ENCODE data around the gene ROBO2.
A peak's percentile ranks its signal among the peaks of the same experiment; 100 is the strongest.

The ROBO2 gene

DNA sequence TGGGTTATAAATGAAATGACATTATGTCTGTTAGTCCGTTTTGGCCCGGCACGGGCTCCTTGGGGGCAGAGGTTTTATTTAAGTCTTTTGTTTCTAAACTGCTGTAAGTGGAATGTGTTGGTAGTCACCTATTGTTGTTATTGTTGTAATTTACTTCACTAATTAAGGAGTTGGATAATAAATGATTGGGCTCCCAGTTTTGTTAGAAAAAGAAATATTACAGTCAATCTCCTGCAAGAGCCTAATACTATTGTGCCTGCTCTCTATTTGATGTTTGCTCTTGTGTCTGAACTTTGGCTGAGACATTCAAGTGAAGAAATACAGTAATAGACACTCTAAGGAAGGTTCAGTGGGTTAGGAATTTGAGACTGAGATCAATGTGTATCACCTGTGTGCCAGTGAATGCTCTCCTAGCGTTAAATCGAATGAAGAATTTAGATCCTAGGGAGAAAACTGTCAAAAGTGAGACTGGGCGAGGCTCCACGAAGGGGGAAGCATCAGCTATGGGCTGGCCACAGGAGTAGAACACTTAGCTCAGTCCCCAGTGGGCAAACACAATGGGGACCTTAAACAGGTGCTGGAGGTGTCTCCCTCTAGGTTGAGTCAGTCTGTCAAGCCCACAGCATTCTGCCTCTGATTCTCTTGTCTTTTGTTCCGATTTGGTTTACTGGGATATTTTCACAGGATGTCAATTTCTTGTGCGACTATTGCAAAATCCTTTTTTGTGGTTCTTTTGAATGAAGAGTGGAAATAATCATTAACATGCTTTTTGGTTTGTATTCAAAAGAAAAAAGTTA is 1.2 kb downstream of the ROBO2 start:
- no peak overlapping the region for H3K4me3 ChIP-seq (ENCODE audit: low read depth, low read length)
- TF ChIP-seq, protein P1, sequence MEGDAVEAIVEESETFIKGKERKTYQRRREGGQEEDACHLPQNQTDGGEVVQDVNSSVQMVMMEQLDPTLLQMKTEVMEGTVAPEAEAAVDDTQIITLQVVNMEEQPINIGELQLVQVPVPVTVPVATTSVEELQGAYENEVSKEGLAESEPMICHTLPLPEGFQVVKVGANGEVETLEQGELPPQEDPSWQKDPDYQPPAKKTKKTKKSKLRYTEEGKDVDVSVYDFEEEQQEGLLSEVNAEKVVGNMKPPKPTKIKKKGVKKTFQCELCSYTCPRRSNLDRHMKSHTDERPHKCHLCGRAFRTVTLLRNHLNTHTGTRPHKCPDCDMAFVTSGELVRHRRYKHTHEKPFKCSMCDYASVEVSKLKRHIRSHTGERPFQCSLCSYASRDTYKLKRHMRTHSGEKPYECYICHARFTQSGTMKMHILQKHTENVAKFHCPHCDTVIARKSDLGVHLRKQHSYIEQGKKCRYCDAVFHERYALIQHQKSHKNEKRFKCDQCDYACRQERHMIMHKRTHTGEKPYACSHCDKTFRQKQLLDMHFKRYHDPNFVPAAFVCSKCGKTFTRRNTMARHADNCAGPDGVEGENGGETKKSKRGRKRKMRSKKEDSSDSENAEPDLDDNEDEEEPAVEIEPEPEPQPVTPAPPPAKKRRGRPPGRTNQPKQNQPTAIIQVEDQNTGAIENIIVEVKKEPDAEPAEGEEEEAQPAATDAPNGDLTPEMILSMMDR (IDR thresholded peaks at IDR 0.05; ENCODE audit: control insufficient read depth, extremely low read depth, insufficient read depth) = no peak
- no peak for DNase-seq (ENCODE audit: low read depth)

DNA sequence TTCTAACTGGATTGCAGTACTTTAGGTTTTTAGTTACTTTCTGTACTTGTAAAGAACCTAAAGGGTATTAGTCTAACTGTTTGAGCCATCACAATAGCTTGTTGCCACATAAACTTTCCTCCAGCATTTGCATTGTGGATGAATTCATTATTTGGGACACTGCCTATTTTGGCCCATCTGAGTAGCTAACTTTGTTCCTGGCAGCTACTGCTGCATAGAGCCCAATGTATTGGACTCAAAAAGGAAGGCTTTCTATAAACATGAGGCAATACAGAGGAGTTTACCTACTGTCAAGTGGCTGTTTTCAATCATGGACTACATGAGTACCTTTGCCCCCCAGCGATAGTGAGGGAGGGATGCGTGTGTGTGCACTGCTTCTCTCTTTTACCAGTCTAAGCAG is 1.9 kb downstream of the ROBO2 start:
- no peak for DNase-seq (ENCODE audit: low read depth)
- no peak overlapping the region for H3K4me3 ChIP-seq (ENCODE audit: low read depth, low read length)
- TF ChIP-seq, protein P1 (IDR thresholded peaks at IDR 0.05; ENCODE audit: control insufficient read depth, extremely low read depth, insufficient read depth) = no peak

DNA sequence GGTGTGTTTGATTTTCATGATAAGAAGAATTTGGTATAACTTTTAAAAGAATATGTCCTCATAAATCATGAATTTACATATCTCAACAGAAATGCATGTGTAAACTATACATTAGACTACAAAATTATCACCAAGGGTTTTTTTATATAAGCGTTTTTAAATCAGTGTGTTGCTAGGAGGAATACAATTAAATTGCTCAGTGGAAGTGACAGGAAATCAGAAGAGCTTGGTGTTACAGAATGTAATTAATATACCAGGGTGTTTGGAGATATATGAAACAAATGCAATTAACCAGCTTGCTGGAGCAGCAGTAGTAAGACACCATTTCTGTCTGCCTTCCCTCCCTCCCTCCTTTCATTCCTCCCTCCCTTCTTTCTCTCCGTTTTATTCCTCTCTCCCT is 2.4 kb downstream of the ROBO2 start:
- TF ChIP-seq, protein P1 (IDR thresholded peaks at IDR 0.05; ENCODE audit: control insufficient read depth, extremely low read depth, insufficient read depth) = no peak
- DNase-seq (ENCODE audit: low read depth) = no peak
- no peak overlapping the region for H3K4me3 ChIP-seq (ENCODE audit: low read depth, low read length)

DNA sequence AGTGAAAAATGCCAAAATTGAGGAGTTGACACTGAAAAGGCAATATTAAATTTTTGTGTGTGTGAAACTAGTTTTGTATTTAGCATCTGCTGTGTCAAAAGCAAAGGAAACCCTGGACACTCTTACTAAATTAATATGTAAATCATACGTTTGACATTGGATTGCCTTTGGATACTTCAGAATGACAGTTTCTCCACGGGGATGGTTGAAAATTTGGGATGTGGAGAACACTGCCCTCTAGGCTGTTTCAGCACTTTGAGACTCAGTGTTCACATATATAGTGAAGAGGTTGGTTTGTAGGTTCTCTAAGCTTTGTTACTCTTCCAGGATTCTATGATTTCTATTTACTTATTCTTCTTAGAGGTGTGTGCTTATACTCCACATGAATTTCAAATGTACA is 3.0 kb downstream of the ROBO2 start:
- no peak for DNase-seq (ENCODE audit: low read depth)
- TF ChIP-seq, protein P1 (IDR thresholded peaks at IDR 0.05; ENCODE audit: control insufficient read depth, extremely low read depth, insufficient read depth) = 0 out of 2 replicates have a peak, but pooled peaks have one; percentile 12
- H3K4me3 ChIP-seq (ENCODE audit: low read depth, low read length) = no peak overlapping the region

DNA sequence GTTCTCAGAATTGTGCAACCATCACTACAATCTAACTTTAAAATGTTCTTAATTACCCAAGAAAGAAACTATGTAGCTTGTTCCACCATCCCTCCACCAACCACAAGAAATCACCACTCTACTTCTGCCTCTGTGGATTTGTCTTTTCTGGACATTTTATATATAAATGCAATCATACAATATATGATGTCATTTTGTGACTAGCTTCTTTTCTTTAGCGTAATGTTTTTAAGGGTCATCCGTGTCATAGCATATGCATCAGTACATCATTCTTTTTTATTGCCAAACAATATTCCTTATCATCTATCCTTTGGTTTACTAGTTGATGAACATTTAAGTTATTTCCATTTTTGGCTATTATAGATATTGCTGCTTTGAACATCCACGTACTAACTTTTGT is 5.8 kb downstream of the ROBO2 start:
- no peak for DNase-seq (ENCODE audit: low read depth)
- no peak overlapping the region for H3K4me3 ChIP-seq (ENCODE audit: low read depth, low read length)
- TF ChIP-seq, protein P1 (IDR thresholded peaks at IDR 0.05; ENCODE audit: control insufficient read depth, extremely low read depth, insufficient read depth) = no peak

DNA sequence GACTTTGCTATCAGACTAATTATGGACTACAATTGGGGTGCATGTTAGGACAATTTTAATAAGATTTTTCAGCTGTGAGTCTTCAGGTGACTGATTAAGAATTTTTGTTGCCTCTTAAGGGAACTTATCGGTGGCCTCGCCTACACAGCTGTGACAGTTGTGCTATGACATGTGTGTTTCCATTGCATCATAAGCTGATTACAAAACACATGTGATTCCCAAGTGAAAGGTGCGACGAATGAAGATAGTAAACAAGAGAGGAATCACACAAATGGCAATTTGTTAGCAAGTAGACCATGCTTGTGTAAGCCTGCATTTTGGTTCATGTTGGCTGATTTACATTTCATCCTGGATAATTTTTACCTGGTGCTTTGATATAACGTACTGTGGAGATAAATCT is 8.3 kb downstream of the ROBO2 start:
- no peak overlapping the region for H3K4me3 ChIP-seq (ENCODE audit: low read depth, low read length)
- TF ChIP-seq, protein P1 (IDR thresholded peaks at IDR 0.05; ENCODE audit: control insufficient read depth, extremely low read depth, insufficient read depth) = no peak
- DNase-seq (ENCODE audit: low read depth) = no peak

DNA sequence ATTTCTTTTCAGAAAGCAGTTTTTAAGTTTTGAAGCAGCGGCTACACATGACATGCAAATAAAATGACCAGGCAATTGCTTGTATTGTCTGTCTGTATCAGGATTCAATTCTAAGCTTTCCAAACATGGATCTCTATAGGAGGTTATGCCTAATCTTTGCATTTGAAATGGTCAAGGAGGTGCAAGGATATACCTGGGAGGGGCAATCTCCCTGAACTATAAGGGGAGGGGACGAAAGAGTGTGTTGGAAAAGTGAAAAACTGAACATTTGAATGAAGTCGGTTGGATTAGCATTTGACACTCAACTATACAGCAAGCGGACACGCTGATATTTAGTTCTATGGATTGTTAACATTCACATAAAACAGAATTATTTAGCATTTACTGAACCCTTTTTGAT is 11.7 kb downstream of the ROBO2 start:
- TF ChIP-seq, protein P1 (IDR thresholded peaks at IDR 0.05; ENCODE audit: control insufficient read depth, extremely low read depth, insufficient read depth) = no peak
- no peak overlapping the region for H3K4me3 ChIP-seq (ENCODE audit: low read depth, low read length)
- DNase-seq (ENCODE audit: low read depth) = no peak
